Thoracic aorta (tissue), 2 donors: ENCODE data around the gene ZNF648. TPM values are rescaled to one million over a fixed set of nuclear protein-coding genes. Genes with fewer than 3 reads are reported as not detected.

Experiments
- ATAC-seq: fragments of 150-250 bp; one replicate; pipeline ENCODE4 v1.8.0; 2017; ENCODE audit warnings: low read depth; ENCODE audit not compliant: insufficient number of reproducible peaks, low FRiP score
- DNase-seq: peaks from one replicate; pipeline ENCODE4 v3.0.0-alpha.2; 2020; ENCODE audit warnings: low spot score
- H3K27ac ChIP-seq, 2 donors: fragments of 200-600 bp; sonication (generic); 1 replicate in 1 of 2; 2 replicates in 1 of 2; pipeline ENCODE4 v1.5.1; 2016; ENCODE audit warnings: mild to moderate bottlenecking in 2 of 2, moderate library complexity in 2 of 2
- H3K27me3 ChIP-seq: fragments of 200-600 bp; sonication (generic); replicated peaks from 2 replicates; pipeline ENCODE4 v1.6.0; 2016; ENCODE audit warnings: mild to moderate bottlenecking; ENCODE audit not compliant: insufficient read depth
- H3K36me3 ChIP-seq: fragments of 200-600 bp; sonication (generic); one replicate; pipeline ENCODE4 v1.5.1; 2016
- H3K4me1 ChIP-seq, 2 donors: fragments of 200-600 bp; sonication (generic); 1 replicate in 1 of 2; 2 replicates in 1 of 2; pipeline versions ENCODE4 v1.5.1 to v1.6.0; 2016; ENCODE audit warnings: low read depth in 2 of 2, mild to moderate bottlenecking in 1 of 2; ENCODE audit not compliant: control insufficient read depth in 1 of 2
- H3K4me3 ChIP-seq: fragments of 200-600 bp; sonication (generic); 2 replicates; pipeline ENCODE4 v1.5.1; 2016; ENCODE audit warnings: mild to moderate bottlenecking
- H3K9me3 ChIP-seq: fragments of 200-600 bp; sonication (generic); 2 replicates; pipeline ENCODE4 v1.5.1; 2016
- total RNA-seq, 2 donors: library from RNA; depleted of rRNA; stranded (reverse); fragments of >200 nt; gene quantifications; one replicate each; pipeline versions ENCODE4 v1.1.0 to v1.2.3, GENCODE V29; 2016
- TF ChIP-seq, protein P1 (sequence below): fragments of 200-600 bp; sonication (generic); IDR thresholded peaks from one replicate; pipeline ENCODE4 v1.5.1; 2019; ENCODE audit warnings: antibody characterized with exemption

ZNF648 gene, protein sequence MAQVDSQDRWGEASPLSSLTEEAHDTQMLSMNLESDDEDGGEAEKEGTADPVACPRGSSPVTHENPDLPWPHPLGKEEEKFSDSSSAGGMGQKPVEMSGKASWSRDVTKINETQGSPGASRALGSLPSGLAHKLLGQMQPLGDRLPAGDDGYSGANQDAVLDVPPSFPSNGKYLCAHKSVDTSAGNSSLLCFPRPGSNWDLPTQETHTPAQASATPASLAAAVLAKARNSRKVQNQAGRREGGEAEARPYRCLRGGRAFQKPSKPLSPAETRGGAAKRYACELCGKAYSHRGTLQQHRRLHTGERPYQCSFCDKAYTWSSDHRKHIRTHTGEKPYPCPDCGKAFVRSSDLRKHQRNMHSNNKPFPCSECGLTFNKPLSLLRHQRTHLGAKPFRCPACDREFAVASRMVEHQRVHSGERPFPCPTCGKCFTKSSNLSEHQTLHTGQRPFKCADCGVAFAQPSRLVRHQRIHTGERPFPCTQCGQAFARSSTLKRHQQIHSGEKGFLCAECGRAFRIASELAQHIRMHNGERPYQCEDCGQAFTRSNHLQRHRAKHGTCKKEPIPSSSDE
- total RNA-seq: not detected

DNA sequence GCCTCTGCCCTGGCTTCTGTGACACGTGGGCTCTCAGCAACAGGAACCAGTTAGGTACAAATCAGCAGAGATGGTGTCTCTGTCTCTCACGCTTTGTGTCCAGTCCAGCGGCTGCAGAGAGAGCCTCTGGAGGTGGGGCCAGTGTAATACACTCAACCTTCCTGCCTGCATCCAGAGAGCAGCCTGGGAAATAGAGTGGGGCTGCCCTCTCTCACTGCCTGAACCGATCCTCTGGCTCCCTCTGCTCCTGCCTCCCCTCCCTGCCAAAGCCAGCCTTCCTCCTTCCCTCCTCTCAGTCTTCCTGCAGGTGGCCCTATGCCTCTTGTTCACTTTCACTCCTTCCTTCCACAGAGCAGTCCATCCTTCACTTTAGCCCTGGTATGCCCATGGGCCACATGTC lies at the start of gene ZNF648:
ZNF648 (minus strand) TSS at position 119 of the 400 bp plus-strand sequence. CDS start 3,702 bp downstream, outside the sequence.
- Histone ChIP-seq H3K9me3 (no peaks in the 10 kb centered on the region), H3K36me3 (no peaks in the 10 kb centered on the region), H3K4me1 (no peaks in the 10 kb centered on the region), H3K27ac (no peak within 1 kb of the TSS), H3K27me3 (no peaks in the 10 kb centered on the region), H3K4me3 (no peak within 1 kb of the TSS)
- DNase-seq (no peak), ATAC-seq (no peak)
- TF ChIP-seq, protein P1, sequence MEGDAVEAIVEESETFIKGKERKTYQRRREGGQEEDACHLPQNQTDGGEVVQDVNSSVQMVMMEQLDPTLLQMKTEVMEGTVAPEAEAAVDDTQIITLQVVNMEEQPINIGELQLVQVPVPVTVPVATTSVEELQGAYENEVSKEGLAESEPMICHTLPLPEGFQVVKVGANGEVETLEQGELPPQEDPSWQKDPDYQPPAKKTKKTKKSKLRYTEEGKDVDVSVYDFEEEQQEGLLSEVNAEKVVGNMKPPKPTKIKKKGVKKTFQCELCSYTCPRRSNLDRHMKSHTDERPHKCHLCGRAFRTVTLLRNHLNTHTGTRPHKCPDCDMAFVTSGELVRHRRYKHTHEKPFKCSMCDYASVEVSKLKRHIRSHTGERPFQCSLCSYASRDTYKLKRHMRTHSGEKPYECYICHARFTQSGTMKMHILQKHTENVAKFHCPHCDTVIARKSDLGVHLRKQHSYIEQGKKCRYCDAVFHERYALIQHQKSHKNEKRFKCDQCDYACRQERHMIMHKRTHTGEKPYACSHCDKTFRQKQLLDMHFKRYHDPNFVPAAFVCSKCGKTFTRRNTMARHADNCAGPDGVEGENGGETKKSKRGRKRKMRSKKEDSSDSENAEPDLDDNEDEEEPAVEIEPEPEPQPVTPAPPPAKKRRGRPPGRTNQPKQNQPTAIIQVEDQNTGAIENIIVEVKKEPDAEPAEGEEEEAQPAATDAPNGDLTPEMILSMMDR: no peak

DNA sequence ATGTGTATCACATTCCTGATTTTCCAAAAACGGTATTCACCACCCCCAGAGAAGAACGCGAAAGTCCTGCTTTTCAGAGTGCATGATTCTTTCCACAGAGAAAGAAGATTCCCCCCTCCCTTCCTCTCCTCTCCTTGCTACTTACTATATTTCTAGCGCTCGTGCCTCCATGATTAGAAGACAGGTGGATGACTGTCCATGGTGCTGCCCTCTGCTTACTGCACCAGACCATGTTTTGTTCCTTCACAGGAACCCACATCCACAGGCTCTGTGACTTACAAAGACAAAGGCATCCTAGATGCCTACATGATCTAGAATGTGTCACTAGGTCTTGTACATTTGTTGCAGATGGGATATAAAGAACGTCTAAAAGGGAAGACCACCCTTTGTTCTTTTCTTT lies 49.1 kb upstream of the ZNF648 start:
- H3K9me3 ChIP-seq: no peaks in the 10 kb centered on the region
- no peak for DNase-seq
- no peaks in the 10 kb centered on the region for H3K27me3 ChIP-seq
- no peaks in the 10 kb centered on the region for H3K4me1 ChIP-seq
- H3K36me3 ChIP-seq: no peaks in the 10 kb centered on the region
- H3K4me3 ChIP-seq: no peak overlapping the region
- TF ChIP-seq, protein P1: no peak
- no peak overlapping the region for H3K27ac ChIP-seq
- no peak for ATAC-seq

DNA sequence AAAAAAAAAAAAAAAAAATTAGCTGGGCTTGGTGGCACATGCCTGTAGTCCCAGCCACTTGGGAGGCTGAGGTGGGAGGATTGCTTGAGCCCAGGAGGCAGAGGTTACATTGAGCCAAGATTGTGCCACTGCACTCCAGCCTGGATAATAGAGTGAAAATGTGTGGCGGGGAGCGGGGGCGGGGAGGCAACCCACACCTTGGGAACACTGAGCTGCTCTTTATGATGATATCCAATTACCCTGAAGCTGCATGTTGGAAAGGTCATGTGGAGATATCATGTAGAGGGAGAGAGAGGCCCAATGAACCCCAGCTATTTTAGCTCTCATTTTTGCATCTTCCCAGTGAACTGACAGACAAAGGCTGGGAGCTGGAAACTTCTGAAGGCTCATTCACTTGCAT lies 48.3 kb upstream of the ZNF648 start:
- no peak overlapping the region for H3K4me3 ChIP-seq
- H3K36me3 ChIP-seq: no peaks in the 10 kb centered on the region
- H3K4me1 ChIP-seq: no peaks in the 10 kb centered on the region
- no peak for ATAC-seq
- TF ChIP-seq, protein P1: no peak
- no peaks in the 10 kb centered on the region for H3K27me3 ChIP-seq
- H3K9me3 ChIP-seq: no peaks in the 10 kb centered on the region
- no peak for DNase-seq
- no peak overlapping the region for H3K27ac ChIP-seq

DNA sequence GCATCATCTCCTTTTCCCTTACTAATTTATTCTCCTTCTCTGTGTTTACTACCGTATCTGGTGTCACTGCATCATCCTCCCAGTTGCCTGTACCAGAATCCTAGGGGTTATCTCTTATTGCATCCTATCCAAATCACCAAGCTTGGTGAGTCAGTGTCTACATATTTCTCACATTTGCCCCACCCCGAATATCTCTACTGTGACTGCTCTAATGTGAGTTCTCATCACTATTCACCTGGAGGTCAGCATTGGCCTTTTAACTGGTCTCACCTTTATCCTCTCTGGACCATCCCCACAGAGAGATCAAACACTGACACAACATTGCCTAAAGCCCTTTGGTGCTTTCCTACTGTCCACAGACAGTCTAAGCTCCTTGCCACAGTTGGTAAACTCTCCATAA lies 45.7 kb upstream of the ZNF648 start:
- H3K4me3 ChIP-seq: no peak overlapping the region
- no peaks in the 10 kb centered on the region for H3K4me1 ChIP-seq
- H3K36me3 ChIP-seq: no peaks in the 10 kb centered on the region
- TF ChIP-seq, protein P1: no peak
- ATAC-seq (no peak), DNase-seq (no peak)
- no peaks in the 10 kb centered on the region for H3K27me3 ChIP-seq
- H3K9me3 ChIP-seq: no peaks in the 10 kb centered on the region
- H3K27ac ChIP-seq: no peak overlapping the region

DNA sequence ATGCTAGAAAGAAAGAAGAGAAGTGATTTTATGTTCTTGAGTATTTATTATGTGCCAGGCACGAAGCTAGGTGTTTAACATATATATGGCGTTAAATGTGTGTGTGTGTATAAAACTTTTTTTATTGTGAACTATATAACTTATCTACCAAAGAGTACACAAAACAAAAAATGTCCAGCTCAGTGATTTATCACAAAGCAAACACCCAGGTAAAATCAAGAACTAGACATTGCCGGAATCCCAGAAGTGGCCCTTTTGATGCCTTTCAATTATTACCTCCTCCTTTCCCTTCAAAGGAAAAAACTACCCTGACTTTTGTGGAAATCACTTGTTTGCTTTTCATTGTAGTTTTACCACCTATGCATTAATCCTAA lies 40.5 kb upstream of the ZNF648 start:
- TF ChIP-seq, protein P1: no peak
- ATAC-seq (no peak), DNase-seq (no peak)
- H3K9me3 ChIP-seq: peaks cover 3% of the 10 kb centered on the region
- no peaks in the 10 kb centered on the region for H3K27me3 ChIP-seq
- no peak overlapping the region for H3K4me3 ChIP-seq
- no peaks in the 10 kb centered on the region for H3K36me3 ChIP-seq
- no peak overlapping the region for H3K27ac ChIP-seq
- no peaks in the 10 kb centered on the region for H3K4me1 ChIP-seq
